Karpas-422 (cell line): ENCODE measurements around the gene UBE2A. TPM values are rescaled to one million over a fixed set of nuclear protein-coding genes. Genes with fewer than 3 reads are reported as not detected.

ENCODE experiments used
- DNase-seq: peaks from one replicate; pipeline ENCODE4 v3.0.0-alpha.2; 2015
- H2AFZ ChIP-seq: fragments of 200-600 bp; sonication (generic); 2 replicates; pipeline ENCODE4 v1.6.1; 2014; ENCODE audit warnings: antibody characterized with exemption, low read length, mixed read lengths
- H3K27ac ChIP-seq: fragments of 200-600 bp; sonication (generic); 2 replicates; pipeline ENCODE4 v1.5.1; 2014; ENCODE audit warnings: mild to moderate bottlenecking, low read length, moderate library complexity
- H3K27me3 ChIP-seq: fragments of 200-600 bp; sonication (generic); 2 replicates; pipeline ENCODE4 v1.6.1; 2014; ENCODE audit warnings: low read length, mixed read lengths
- H3K36me3 ChIP-seq: fragments of 200-600 bp; sonication (generic); 2 replicates; pipeline ENCODE4 v1.6.1; 2014; ENCODE audit warnings: low read length, mixed read lengths; ENCODE audit not compliant: insufficient read depth
- H3K4me1 ChIP-seq: fragments of 200-600 bp; sonication (generic); 2 replicates; pipeline ENCODE4 v1.6.1; 2014; ENCODE audit warnings: mild to moderate bottlenecking, low read length, mixed read lengths
- H3K4me2 ChIP-seq: fragments of 200-600 bp; sonication (generic); 2 replicates; pipeline ENCODE4 v1.6.1; 2014; ENCODE audit warnings: low read length, low read depth, mild to moderate bottlenecking; ENCODE audit not compliant: poor library complexity, severe bottlenecking
- H3K4me3 ChIP-seq: fragments of 200-600 bp; sonication (generic); 2 replicates; pipeline ENCODE4 v1.5.1; 2014; ENCODE audit warnings: mild to moderate bottlenecking, antibody characterized with exemption, low read length, mixed read lengths
- H3K79me2 ChIP-seq: fragments of 200-600 bp; sonication (generic); 2 replicates; pipeline ENCODE4 v1.6.1; 2014; ENCODE audit warnings: mild to moderate bottlenecking, low read length, mixed read lengths
- H3K9ac ChIP-seq: fragments of 200-600 bp; sonication (generic); 2 replicates; pipeline ENCODE4 v1.6.0; 2014; ENCODE audit warnings: low read length
- H3K9me2 ChIP-seq: fragments of 200-600 bp; sonication (generic), shearing (Covaris generic); replicated peaks from 2 replicates; pipeline ENCODE4 v1.6.0; 2014; ENCODE audit warnings: mild to moderate bottlenecking, low read length, moderate library complexity; ENCODE audit not compliant: insufficient read depth
- H3K9me3 ChIP-seq: fragments of 300-700, 200-600 bp; sonication (generic); 2 replicates; pipeline ENCODE4 v1.6.1; 2014; ENCODE audit warnings: low read length, mixed read lengths
- H4K20me1 ChIP-seq: fragments of 200-600 bp; sonication (generic); 2 replicates; pipeline ENCODE4 v1.6.1; 2014; ENCODE audit warnings: mild to moderate bottlenecking, antibody characterized with exemption, low read length, low read depth; ENCODE audit not compliant: insufficient read depth
- total RNA-seq: library from RNA; depleted of rRNA; stranded (reverse); fragments of >200 nt; shearing (Covaris generic); gene quantifications from 2 replicates; pipeline ENCODE4 v1.2.3, GENCODE V29; 2014; ENCODE audit warnings: low replicate concordance

The UBE2A gene
- total RNA-seq, 1 experiment from 2014 or later: 54.7 TPM

GRCh38 chrX:119604766-119605463 lies 30.6 kb downstream of the UBE2A start:
- Histone ChIP-seq H4K20me1 (0 out of 2 replicates have a peak, but pooled peaks cover 4% of the 10 kb centered on the region), H3K27me3 (no peaks in the 10 kb centered on the region), H3K9me3 (no peaks in the 10 kb centered on the region), H3K4me1 (peaks cover 24% of the 10 kb centered on the region), H3K36me3 (no peaks in the 10 kb centered on the region; the same call in 1 of the 2 replicates), H2AFZ (no peak overlapping the region), H3K9me2 (no peaks in the 10 kb centered on the region), H3K4me3 (peak overlapping the region; percentile 81), H3K9ac (peak overlapping the region; percentile 94), H3K27ac (peak overlapping the region; percentile 80), H3K79me2 (peaks cover 59% of the 10 kb centered on the region), H3K4me2 (peak overlapping the region; percentile 68)
- DNase-seq: no peak

- H3K4me2 ChIP-seq: peak overlapping the region; percentile 68
- no peaks in the 10 kb centered on the region for H3K9me3 ChIP-seq
- peaks cover 52% of the 10 kb centered on the region for H3K79me2 ChIP-seq
- peak overlapping the region; percentile 94 for H3K9ac ChIP-seq
- DNase-seq: peak; percentile 84
- H3K27me3 ChIP-seq: no peaks in the 10 kb centered on the region
- H3K4me1 ChIP-seq: peaks cover 24% of the 10 kb centered on the region
- 0 out of 2 replicates have a peak, but pooled peaks cover 4% of the 10 kb centered on the region for H4K20me1 ChIP-seq
- H3K36me3 ChIP-seq: no peaks in the 10 kb centered on the region
- peak overlapping the region; percentile 80 for H3K27ac ChIP-seq
- H3K9me2 ChIP-seq: no peaks in the 10 kb centered on the region
- H3K4me3 ChIP-seq: peak overlapping the region; percentile 81
- H2AFZ ChIP-seq: no peak overlapping the region
These were observed 31.3 kb downstream of the UBE2A start for GRCh38 chrX:119605464-119606279.

DNA sequence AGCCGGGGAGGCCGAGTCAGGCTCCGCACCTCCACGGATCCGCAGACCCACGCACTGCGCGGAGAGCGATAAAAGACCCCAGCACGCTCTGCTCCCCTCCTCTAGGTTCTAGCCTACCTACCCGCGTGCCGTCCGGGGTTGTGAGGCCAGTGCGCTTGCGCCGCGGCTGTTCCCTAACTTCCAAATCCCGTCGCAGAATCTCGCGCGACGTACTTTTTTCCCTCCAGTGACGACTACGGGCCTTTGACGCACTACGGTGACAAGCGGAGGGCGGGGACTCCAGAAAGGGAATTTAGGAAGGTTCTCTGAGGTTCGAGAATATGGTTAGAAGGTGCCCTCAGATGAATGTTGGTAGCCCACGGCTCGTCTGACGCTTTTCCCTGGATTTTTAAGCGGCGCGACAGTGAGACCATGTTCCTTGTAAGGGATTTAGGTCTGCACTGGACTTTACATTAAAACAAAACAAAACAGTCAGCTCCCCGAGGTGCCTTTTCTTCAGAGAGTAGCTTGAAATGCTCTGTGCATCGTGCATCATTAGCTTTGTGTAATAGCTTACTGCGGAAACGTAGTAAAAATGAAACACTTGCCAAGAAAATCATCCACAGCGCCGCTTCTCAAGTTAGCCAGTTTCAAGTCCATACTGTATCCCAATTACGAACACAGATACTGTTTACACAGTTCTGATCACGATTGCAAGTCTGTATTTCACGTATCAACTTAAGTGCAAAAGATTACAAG lies 32.1 kb downstream of the UBE2A start, which contains the start of gene NKRF:
Gene NKRF, minus strand, starts transcription at position 145 of the 738 bp plus-strand sequence.
- no peaks in the 10 kb centered on the region for H3K27me3 ChIP-seq
- H3K36me3 ChIP-seq: no peaks in the 10 kb centered on the region
- no peaks in the 10 kb centered on the region for H3K9me2 ChIP-seq
- peak within 1 kb of the TSS; percentile 68 for H3K4me2 ChIP-seq
- H3K4me3 ChIP-seq: peak within 1 kb of the TSS; percentile 81
- peaks cover 47% of the 10 kb centered on the region for H3K79me2 ChIP-seq
- peaks cover 24% of the 10 kb centered on the region for H3K4me1 ChIP-seq
- no peaks in the 10 kb centered on the region for H3K9me3 ChIP-seq
- H4K20me1 ChIP-seq: 0 out of 2 replicates have a peak, but pooled peaks cover 4% of the 10 kb centered on the region
- peak within 1 kb of the TSS; percentile 40; the same call in 1 of the 2 replicates for H2AFZ ChIP-seq
- peak within 1 kb of the TSS; percentile 94 for H3K9ac ChIP-seq
- DNase-seq: peak; percentile 96
- H3K27ac ChIP-seq: peak within 1 kb of the TSS; percentile 80

DNA sequence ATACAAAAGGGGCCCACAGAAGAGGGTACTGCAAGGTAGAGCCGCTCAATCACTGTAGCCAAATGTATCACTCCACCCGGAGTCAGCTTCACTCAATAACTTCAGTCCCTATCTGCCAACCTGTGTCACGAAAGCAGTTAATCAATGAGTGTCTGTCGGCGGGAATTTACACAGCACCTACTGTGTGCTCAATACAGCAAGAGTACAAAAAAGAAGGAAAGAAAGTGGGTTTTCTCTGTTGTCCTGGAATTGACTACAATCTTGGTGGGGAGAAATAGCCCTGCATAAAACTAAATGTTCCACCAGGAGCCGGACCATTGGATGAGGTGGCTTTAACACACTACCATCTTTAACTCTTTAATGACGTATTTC lies 32.6 kb downstream of the UBE2A start:
- H3K79me2 ChIP-seq: peaks cover 42% of the 10 kb centered on the region
- peaks cover 24% of the 10 kb centered on the region for H3K4me1 ChIP-seq
- no peaks in the 10 kb centered on the region for H3K36me3 ChIP-seq
- no peak for DNase-seq
- no peaks in the 10 kb centered on the region for H3K9me3 ChIP-seq
- no peaks in the 10 kb centered on the region for H3K9me2 ChIP-seq
- peak overlapping the region; percentile 29; the same call in 1 of the 2 replicates for H3K27ac ChIP-seq
- H3K27me3 ChIP-seq: no peaks in the 10 kb centered on the region
- peak overlapping the region; percentile 94 for H3K9ac ChIP-seq
- H4K20me1 ChIP-seq: 0 out of 2 replicates have a peak, but pooled peaks cover 4% of the 10 kb centered on the region
- peak overlapping the region; percentile 81 for H3K4me3 ChIP-seq
- H3K4me2 ChIP-seq: peak overlapping the region; percentile 68
- H2AFZ ChIP-seq: peak overlapping the region; percentile 40; the same call in 1 of the 2 replicates

- Histone ChIP-seq H3K4me2 (no peak overlapping the region), H4K20me1 (0 out of 2 replicates have a peak, but pooled peaks cover 4% of the 10 kb centered on the region), H3K9me3 (no peaks in the 10 kb centered on the region), H3K9ac (no peak overlapping the region), H3K79me2 (no peaks in the 10 kb centered on the region), H3K27me3 (no peaks in the 10 kb centered on the region), H3K9me2 (no peaks in the 10 kb centered on the region), H3K4me1 (peaks cover 25% of the 10 kb centered on the region), H2AFZ (no peak overlapping the region), H3K27ac (no peak overlapping the region), H3K4me3 (no peak overlapping the region), H3K36me3 (no peaks in the 10 kb centered on the region)
- DNase-seq: no peak
These were observed 40.4 kb downstream of the UBE2A start for GRCh38 chrX:119614776-119615175.

DNA sequence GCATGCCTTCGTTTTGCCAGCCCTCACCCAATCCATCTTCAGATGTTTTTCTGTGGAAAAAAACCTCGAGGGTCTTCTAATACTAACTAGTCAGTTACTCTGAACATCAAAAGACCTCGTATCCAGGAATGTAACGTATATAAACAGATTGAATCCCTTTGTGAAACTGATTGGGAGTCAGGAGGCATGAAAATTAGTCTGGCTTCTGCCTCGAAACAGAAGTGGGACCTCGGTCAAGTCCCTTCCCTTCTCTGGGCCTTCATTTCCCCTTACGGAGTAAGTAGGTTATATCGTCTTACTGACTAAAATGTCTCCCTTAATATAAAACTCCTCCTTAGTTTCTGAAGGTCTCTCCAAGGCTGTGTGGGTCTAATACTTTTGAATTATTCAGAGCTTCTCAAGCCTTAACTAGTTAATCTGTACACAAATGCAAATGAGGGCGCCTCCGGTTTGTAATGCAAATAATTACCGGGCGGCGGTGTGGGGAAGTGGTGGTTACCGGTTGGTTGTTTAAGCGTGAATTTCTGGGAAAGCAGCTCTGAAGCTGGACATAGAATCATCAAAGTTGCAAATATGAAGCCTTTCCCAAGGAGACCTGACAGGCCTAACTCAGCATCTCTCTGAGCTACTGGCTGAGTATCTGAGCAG lies 43.3 kb downstream of the UBE2A start:
- Histone ChIP-seq H3K27ac (no peak overlapping the region), H3K4me1 (peaks cover 28% of the 10 kb centered on the region), H3K9me2 (no peaks in the 10 kb centered on the region), H4K20me1 (0 out of 2 replicates have a peak, but pooled peaks cover 4% of the 10 kb centered on the region), H3K9me3 (no peaks in the 10 kb centered on the region), H3K4me3 (peak overlapping the region; percentile 30), H3K79me2 (no peaks in the 10 kb centered on the region), H3K36me3 (no peaks in the 10 kb centered on the region), H3K4me2 (peak overlapping the region; percentile 54), H3K9ac (no peak overlapping the region), H3K27me3 (no peaks in the 10 kb centered on the region), H2AFZ (no peak overlapping the region)
- DNase-seq: peak; percentile 73

DNA sequence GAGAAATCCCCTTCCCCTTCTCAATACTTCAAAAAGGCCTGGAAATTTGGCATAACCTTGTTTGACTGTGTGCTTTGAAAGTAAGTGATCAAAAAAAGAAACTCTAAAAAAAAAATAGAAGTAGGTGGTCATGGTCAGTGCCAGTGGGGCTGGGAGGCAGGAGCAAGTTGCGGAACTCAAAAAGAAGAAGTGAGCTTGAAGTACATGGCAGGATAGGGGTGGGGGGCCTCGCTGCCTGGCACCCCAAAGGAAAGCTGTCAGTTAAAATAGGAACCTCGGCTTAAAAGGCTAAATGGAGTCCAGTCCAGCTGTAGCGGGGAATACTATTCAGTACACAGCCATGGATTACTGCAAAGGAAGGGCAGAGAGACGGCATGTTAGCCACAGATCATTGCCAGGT lies 44.1 kb downstream of the UBE2A start:
- no peak overlapping the region for H3K27ac ChIP-seq
- peak overlapping the region; percentile 54 for H3K4me2 ChIP-seq
- peak; percentile 59 for DNase-seq

More for the DNA sequence above, 44.1 kb downstream of the UBE2A start:
- no peaks in the 10 kb centered on the region for H3K79me2 ChIP-seq
- peak overlapping the region; percentile 30; the same call in 1 of the 2 replicates for H3K4me3 ChIP-seq
- no peaks in the 10 kb centered on the region for H3K36me3 ChIP-seq
- H3K27me3 ChIP-seq: no peaks in the 10 kb centered on the region
- H4K20me1 ChIP-seq: 0 out of 2 replicates have a peak, but pooled peaks cover 4% of the 10 kb centered on the region
- peaks cover 28% of the 10 kb centered on the region for H3K4me1 ChIP-seq
- H3K9me2 ChIP-seq: no peaks in the 10 kb centered on the region
- no peak overlapping the region for H3K9ac ChIP-seq
- H2AFZ ChIP-seq: no peak overlapping the region
- H3K9me3 ChIP-seq: no peaks in the 10 kb centered on the region
